WTC11 (cell line): ENCODE measurements around the gene SUSD6.

Experiments used
- AFF4 ChIP-seq: sonication (generic); formaldehyde crosslinking; IDR thresholded peaks from 2 replicates; pipeline ENCODE4 v1.8.1; 2023; ENCODE audit warnings: mild to moderate bottlenecking, missing genetic modification reagents, borderline replicate concordance
- ARID4B ChIP-seq: sonication (generic); formaldehyde crosslinking; IDR thresholded peaks from 2 replicates; pipeline ENCODE4 v1.8.0; 2023; ENCODE audit warnings: missing genetic modification reagents, mild to moderate bottlenecking, borderline replicate concordance
- CREB1 ChIP-seq: sonication (generic); formaldehyde crosslinking; IDR thresholded peaks from 2 replicates; pipeline ENCODE4 v1.8.0; 2023; ENCODE audit warnings: mild to moderate bottlenecking, missing genetic modification reagents
- FOXK1 ChIP-seq: sonication (generic); formaldehyde crosslinking; IDR thresholded peaks from 2 replicates; pipeline ENCODE4 v1.8.0; 2022; ENCODE audit warnings: mild to moderate bottlenecking, moderate library complexity, missing genetic modification reagents
- MYBL2 ChIP-seq: sonication (generic); formaldehyde crosslinking; IDR thresholded peaks from 2 replicates; pipeline ENCODE4 v1.8.1; 2023; ENCODE audit warnings: mild to moderate bottlenecking, moderate library complexity, missing genetic modification reagents
- NR3C1 ChIP-seq: sonication (generic); formaldehyde crosslinking; conservative IDR thresholded peaks from 2 replicates; pipeline ENCODE4 v1.8.1; 2023; ENCODE audit warnings: low read depth, mild to moderate bottlenecking, missing genetic modification reagents
- SMAD3 ChIP-seq: sonication (generic); formaldehyde crosslinking; IDR thresholded peaks from 2 replicates; pipeline ENCODE4 v1.8.0; 2022; ENCODE audit warnings: missing genetic modification reagents, mild to moderate bottlenecking, borderline replicate concordance
- SP1 ChIP-seq: sonication (generic); formaldehyde crosslinking; conservative IDR thresholded peaks from 2 replicates; pipeline ENCODE4 v1.8.1; 2022; ENCODE audit warnings: missing genetic modification reagents
- TEAD4 ChIP-seq: sonication (generic); formaldehyde crosslinking; IDR thresholded peaks from 2 replicates; pipeline ENCODE4 v1.8.0; 2022; ENCODE audit warnings: mild to moderate bottlenecking, missing genetic modification reagents
- USF2 ChIP-seq: sonication (generic); formaldehyde crosslinking; IDR thresholded peaks from 2 replicates; pipeline ENCODE4 v1.8.1; 2023; ENCODE audit warnings: mild to moderate bottlenecking, missing genetic modification reagents, moderate library complexity
- ZNF512 ChIP-seq: sonication (generic); formaldehyde crosslinking; IDR thresholded peaks from 2 replicates; pipeline ENCODE4 v1.8.1; 2022; ENCODE audit warnings: missing genetic modification reagents, borderline replicate concordance
- TF ChIP-seq, protein P1 (sequence below): fragments of 200-600 bp; IDR thresholded peaks from 2 replicates; pipeline ENCODE4 v1.8.0; 2022; ENCODE audit warnings: antibody characterized with exemption
- TF ChIP-seq, protein P2 (sequence below): sonication (generic); formaldehyde crosslinking; IDR thresholded peaks from 2 replicates; pipeline ENCODE4 v1.8.0; 2022; ENCODE audit warnings: mild to moderate bottlenecking, missing genetic modification reagents
- TF ChIP-seq, protein P3 (sequence below): sonication (generic); formaldehyde crosslinking; IDR thresholded peaks from 2 replicates; pipeline ENCODE4 v1.8.1; 2023; ENCODE audit warnings: mild to moderate bottlenecking, missing genetic modification reagents

GRCh38 chr14:69626132-69626500 is 14.7 kb downstream of the SUSD6 start:
- no peak for TF ChIP-seq SP1
- no peak for TF ChIP-seq USF2 (CRISPR knock-in tag)
- TF ChIP-seq CREB1 (CRISPR knock-in tag): no peak
- TF ChIP-seq, protein P1, sequence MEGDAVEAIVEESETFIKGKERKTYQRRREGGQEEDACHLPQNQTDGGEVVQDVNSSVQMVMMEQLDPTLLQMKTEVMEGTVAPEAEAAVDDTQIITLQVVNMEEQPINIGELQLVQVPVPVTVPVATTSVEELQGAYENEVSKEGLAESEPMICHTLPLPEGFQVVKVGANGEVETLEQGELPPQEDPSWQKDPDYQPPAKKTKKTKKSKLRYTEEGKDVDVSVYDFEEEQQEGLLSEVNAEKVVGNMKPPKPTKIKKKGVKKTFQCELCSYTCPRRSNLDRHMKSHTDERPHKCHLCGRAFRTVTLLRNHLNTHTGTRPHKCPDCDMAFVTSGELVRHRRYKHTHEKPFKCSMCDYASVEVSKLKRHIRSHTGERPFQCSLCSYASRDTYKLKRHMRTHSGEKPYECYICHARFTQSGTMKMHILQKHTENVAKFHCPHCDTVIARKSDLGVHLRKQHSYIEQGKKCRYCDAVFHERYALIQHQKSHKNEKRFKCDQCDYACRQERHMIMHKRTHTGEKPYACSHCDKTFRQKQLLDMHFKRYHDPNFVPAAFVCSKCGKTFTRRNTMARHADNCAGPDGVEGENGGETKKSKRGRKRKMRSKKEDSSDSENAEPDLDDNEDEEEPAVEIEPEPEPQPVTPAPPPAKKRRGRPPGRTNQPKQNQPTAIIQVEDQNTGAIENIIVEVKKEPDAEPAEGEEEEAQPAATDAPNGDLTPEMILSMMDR: no peak
- no peak for TF ChIP-seq FOXK1 (CRISPR knock-in tag)
- no peak for TF ChIP-seq MYBL2 (CRISPR knock-in tag)
- no peak for TF ChIP-seq ZNF512 (CRISPR knock-in tag)
- TF ChIP-seq, protein P2, sequence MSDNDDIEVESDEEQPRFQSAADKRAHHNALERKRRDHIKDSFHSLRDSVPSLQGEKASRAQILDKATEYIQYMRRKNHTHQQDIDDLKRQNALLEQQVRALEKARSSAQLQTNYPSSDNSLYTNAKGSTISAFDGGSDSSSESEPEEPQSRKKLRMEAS (CRISPR knock-in tag): no peak
- TF ChIP-seq NR3C1: no peak
- TF ChIP-seq SMAD3 (CRISPR knock-in tag): no peak
- no peak for TF ChIP-seq TEAD4 (CRISPR knock-in tag)
- no peak for TF ChIP-seq AFF4 (CRISPR knock-in tag)
- no peak for TF ChIP-seq ARID4B
- TF ChIP-seq, protein P3, sequence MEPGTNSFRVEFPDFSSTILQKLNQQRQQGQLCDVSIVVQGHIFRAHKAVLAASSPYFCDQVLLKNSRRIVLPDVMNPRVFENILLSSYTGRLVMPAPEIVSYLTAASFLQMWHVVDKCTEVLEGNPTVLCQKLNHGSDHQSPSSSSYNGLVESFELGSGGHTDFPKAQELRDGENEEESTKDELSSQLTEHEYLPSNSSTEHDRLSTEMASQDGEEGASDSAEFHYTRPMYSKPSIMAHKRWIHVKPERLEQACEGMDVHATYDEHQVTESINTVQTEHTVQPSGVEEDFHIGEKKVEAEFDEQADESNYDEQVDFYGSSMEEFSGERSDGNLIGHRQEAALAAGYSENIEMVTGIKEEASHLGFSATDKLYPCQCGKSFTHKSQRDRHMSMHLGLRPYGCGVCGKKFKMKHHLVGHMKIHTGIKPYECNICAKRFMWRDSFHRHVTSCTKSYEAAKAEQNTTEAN (CRISPR knock-in tag): no peak
